ENCODE results near the gene TGFBRAP1.
"Not testable (repeated sequence)": the region's sequence is repeated elsewhere in the genome, so short reads cannot be mapped to it uniquely, and the experiment has no call there.

Gene TGFBRAP1

DNA sequence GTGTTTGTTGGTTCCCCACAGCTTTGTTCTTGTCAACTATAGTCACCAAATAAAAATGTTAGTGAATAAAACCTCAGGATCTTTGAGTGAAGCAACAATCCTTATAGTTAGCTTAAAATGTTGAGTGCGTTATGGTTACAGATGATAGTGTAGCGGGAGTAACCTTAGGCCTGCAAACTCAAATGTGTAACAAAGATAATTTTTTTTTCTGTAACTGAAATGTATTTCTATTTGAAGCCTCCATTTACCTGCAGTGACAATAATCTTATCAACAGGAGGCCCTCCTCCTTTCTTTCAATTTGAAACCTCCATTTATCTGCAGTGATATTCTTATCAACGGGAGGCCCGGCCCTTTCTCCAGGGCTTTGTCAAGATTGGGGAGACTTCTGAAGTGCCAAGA lies 4.7 kb upstream of the TGFBRAP1 start:
- no peak for DNase-seq (ENCODE audit: low read depth)
- no peak overlapping the region for H3K4me3 ChIP-seq (ENCODE audit: low read length)
- TF ChIP-seq, protein P1, sequence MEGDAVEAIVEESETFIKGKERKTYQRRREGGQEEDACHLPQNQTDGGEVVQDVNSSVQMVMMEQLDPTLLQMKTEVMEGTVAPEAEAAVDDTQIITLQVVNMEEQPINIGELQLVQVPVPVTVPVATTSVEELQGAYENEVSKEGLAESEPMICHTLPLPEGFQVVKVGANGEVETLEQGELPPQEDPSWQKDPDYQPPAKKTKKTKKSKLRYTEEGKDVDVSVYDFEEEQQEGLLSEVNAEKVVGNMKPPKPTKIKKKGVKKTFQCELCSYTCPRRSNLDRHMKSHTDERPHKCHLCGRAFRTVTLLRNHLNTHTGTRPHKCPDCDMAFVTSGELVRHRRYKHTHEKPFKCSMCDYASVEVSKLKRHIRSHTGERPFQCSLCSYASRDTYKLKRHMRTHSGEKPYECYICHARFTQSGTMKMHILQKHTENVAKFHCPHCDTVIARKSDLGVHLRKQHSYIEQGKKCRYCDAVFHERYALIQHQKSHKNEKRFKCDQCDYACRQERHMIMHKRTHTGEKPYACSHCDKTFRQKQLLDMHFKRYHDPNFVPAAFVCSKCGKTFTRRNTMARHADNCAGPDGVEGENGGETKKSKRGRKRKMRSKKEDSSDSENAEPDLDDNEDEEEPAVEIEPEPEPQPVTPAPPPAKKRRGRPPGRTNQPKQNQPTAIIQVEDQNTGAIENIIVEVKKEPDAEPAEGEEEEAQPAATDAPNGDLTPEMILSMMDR (conservative IDR thresholded peaks at IDR 0.05; ENCODE audit: low read length), result no peak

DNA sequence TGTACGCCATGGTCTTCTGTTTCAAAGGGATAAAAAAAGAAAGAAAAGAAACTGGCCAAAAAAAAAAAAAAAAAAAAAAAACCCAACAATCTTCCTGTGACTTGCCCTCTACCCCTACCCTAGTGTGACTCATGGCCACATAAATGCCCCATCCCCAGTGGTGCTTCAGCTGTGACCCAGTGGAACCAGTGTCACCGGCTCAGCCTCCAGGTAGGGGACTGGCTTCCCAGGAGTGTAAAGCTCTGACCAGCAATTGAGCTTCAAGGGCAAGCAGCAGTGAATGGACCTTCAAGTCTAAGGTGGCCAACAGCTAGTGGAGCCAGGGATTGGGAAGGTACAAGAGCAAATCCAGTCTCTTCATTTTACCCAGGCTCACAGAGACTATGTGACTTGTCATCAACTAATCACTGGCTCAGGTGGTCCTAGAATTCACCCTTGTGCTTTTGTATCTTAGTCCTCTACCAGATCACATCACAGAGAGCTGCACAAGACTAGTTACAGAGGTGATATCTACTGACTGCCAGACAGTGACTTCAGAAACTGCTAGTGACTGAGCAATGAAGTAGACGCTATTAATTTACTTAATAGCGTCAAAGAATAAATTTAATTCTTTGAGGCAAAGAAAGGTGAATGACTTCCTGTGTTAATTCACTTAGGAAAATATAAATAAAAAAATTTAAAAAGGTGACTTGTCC lies 1.3 kb upstream of the TGFBRAP1 start:
- TF ChIP-seq, protein P1 (conservative IDR thresholded peaks at IDR 0.05; ENCODE audit: low read length), result no peak
- no peak overlapping the region for H3K4me3 ChIP-seq (ENCODE audit: low read length)
- no peak for DNase-seq (ENCODE audit: low read depth)

DNA sequence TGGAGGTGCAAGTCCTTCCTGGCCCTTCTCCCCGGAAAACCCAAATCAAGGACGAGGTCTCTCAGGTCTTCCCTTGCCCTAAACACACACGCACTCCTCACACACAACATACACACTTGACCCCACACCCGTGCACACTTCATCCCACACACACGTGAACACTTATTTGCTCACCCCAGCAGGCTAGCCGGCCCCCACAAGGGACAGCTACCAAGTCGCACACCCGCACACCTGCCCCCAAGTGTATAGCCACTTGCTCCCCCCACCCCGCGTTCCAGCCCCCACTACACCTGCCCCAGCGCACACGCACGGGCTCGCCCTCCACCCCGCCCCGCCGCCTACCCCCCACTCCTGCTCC lies 359 bp downstream of the TGFBRAP1 start:
- TF ChIP-seq, protein P1 (conservative IDR thresholded peaks at IDR 0.05; ENCODE audit: low read length), result no peak
- DNase-seq (ENCODE audit: low read depth), result no peak
- peak overlapping the region; percentile 80 for H3K4me3 ChIP-seq (ENCODE audit: low read length)

DNA sequence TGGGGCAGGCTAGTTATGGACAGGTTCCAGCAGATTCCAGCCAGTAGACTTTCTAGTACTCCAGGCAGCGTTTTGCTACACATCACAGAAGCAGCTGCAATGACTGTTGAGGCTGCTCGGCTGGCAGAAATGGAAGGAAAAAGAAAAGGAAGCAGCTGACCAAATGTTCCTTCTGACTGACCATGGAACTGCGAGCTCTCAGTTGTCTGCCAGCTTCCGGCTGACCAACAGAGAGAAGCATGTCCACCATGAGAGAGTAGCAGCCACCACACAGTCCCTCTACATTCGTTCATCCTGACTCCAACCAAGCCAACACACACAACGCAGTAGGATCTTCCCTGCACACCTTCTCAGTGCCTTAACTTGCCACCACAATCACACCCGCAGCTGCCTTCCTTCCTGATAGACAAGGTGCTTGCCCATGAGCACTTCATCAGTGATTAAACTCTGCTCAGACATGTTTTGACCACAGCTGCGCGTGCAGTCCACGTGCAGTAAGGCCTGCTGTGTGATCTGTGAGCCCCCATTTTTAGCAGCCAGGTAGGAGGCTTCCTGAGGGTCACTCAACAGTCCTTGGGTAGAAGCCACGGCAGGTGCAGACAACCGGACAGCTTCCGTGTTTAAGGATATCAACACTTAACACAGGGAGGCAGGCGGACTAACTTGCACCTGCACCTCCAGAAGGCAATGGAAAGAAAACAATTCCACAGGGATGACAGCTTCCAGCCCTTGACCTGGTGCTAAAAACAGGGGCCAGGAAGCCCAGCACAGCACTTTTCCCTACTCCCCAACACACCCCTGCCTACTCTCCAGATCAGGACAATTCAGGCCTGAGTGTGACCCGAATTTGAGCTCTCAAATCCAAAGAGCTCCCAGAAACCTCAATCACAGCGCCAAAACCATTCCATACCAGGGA lies 996 bp downstream of the TGFBRAP1 start:
- peak overlapping the region; percentile 80 for H3K4me3 ChIP-seq (ENCODE audit: low read length)
- TF ChIP-seq, protein P1 (conservative IDR thresholded peaks at IDR 0.05; ENCODE audit: low read length), result no peak
- peak; percentile 55 for DNase-seq (ENCODE audit: low read depth)

DNA sequence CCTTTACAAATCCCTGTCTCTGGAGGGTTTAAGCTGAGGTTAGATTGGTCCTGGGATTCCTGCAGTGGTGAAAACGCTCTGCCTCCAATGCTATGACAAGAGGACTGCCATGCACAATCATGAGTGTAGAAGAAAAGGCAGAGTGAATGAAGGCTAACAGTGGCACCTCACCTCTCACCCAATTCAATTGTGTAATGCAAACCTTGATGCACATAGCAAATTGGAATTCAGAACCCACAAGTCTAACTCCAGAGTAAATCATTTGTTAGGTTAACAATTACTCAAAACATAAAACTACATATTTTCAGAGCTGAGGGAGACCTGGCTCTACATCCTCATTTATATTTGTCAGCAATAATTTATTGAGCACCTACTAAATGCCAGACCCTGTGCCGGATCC lies 1.8 kb downstream of the TGFBRAP1 start:
- no peak overlapping the region for H3K4me3 ChIP-seq (ENCODE audit: low read length)
- TF ChIP-seq, protein P1 (conservative IDR thresholded peaks at IDR 0.05; ENCODE audit: low read length), result no peak
- no peak for DNase-seq (ENCODE audit: low read depth)

DNA sequence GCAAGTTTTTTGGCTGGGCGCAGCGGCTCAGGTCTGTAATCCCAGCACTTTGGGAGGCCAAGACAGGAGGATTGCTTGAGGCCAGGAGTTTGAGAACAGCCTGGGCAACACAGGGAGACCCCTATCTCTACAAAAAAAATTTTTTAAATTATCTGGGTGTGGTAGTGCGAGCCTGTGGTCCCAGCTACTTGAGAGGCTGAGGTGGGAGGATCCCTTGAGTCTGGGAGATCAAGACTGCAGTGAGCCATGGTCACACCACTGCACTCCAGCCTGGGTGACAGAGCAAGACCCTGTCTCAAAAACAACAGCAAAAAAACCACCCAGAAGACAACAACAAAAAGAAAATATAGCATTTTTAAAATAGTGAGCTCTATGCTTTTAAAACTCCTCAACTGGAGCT lies 2.3 kb downstream of the TGFBRAP1 start:
- not testable (repeated sequence) for H3K4me3 ChIP-seq (ENCODE audit: low read length); DNase-seq (ENCODE audit: low read depth)

DNA sequence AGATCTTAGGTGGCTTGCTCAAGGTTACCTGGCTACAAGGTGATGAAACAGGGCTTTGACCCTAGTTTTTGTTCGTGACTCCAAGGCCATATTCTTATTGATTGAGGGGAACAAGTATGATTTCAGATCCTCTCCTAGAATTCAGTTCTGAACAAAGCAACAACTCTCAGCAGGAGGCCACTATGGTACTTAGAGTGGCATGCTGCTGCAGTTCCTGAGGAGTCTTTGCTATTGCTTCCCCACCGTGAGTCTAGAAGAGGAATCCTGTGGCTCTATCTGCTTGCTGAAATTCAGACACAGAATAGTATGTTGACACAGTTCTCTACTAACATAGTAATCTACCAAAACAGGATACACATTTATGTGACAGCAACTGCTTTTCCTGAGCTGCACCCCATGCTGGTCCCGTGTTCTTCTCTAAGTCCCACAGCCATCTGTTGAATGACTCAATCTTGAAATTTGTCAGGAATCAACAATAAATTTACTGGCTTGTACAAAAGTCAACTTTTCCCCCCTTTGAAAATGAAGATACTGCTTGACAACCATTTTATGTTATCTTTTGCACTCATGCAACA lies 4.1 kb downstream of the TGFBRAP1 start:
- no peak overlapping the region for H3K4me3 ChIP-seq (ENCODE audit: low read length)
- DNase-seq (ENCODE audit: low read depth), result peak; percentile 85
- TF ChIP-seq, protein P1 (conservative IDR thresholded peaks at IDR 0.05; ENCODE audit: low read length), result no peak
